HCT116 (cell line): ENCODE data around the gene CLTRN. TPM values are rescaled to one million over a fixed set of nuclear protein-coding genes. Genes with fewer than 3 reads are reported as not detected.

Experiments used
- ATAC-seq: fragments of 200-7000 bp; cut with Tn5 transposase; 2 replicates; pipeline ENCODE4 v1.9.1; 2020; ENCODE audit warnings: mild to moderate bottlenecking, moderate library complexity
- BruUV-seq: library from RNA; stranded (reverse); fragments of 400-500 nt; replicated peaks from 2 replicates; lab custom pipeline; 2021; lab: Mats Ljungman, UMichigan
- CTCF ChIA-PET: fragments of 300-600 bp; sonication (Branson Sonifier 250); formaldehyde crosslinking; loops from one replicate; lab custom pipeline; 2021; ENCODE audit warnings: antibody characterized with exemption; lab: Charles Lee
- POLR2A ChIA-PET: fragments of 300-600, 350-600 bp; sonication (Branson Sonifier 250); formaldehyde crosslinking; loops from one replicate; lab custom pipeline; 2021; ENCODE audit warnings: antibody characterized with exemption; lab: Charles Lee
- RAD21 ChIA-PET, 2 experiments: fragments of 300-600 bp; sonication (Branson Sonifier 250); formaldehyde crosslinking; loops; one replicate each; lab custom pipeline; 2023; ENCODE audit warnings: low total read pairs in 2 of 2; ENCODE audit not compliant: uncharacterized antibody in 2 of 2, unreplicated experiment in 2 of 2, low non-redundant PET in 1 of 2; lab: Charles Lee
- DNase-seq: peaks from one replicate; pipeline ENCODE4 v3.0.0-alpha.2; 2010; ENCODE audit warnings: low read depth, low spot score
- H2AFZ ChIP-seq: fragments of 200-600 bp; shearing (Covaris generic), sonication (generic); 2 replicates; pipeline ENCODE4 v1.6.1; 2017; ENCODE audit warnings: low read depth, mixed run types, mixed read lengths, antibody characterized with exemption, low read length; ENCODE audit not compliant: poor library complexity, severe bottlenecking
- H3K27ac ChIP-seq: 2 replicates; pipeline ENCODE4 v1.5.1; 2012; ENCODE audit warnings: low read depth, low read length
- H3K27me3 ChIP-seq: fragments of 200-600 bp; sonication (generic); 2 replicates; pipeline ENCODE4 v1.6.1; 2016; ENCODE audit warnings: mixed run types, low read length, mixed read lengths; ENCODE audit not compliant: insufficient read depth
- H3K36me3 ChIP-seq, 2 experiments: fragments of 200-500 bp in 1 of 2; fragments of 200-600 bp in 1 of 2; sonication (Bioruptor generic) in 1 of 2; sonication (generic) in 1 of 2; 2 replicates each; pipeline versions ENCODE4 v1.5.1 to v1.6.1; 2014 to 2016; ENCODE audit warnings: low read length in 2 of 2, inconsistent platforms in 1 of 2, mixed read lengths in 1 of 2, mixed run types in 1 of 2; ENCODE audit not compliant: insufficient read depth in 2 of 2, control insufficient read depth in 1 of 2
- H3K4me1 ChIP-seq, 2 experiments: fragments of 200-600 bp in 1 of 2; sonication (generic) in 1 of 2; 2 replicates each; pipeline versions ENCODE4 v1.5.1 to v1.6.1; 2012 to 2017; ENCODE audit warnings: low read length in 2 of 2, inconsistent platforms in 1 of 2, mild to moderate bottlenecking in 1 of 2, mixed read lengths in 1 of 2, mixed run types in 1 of 2, moderate library complexity in 1 of 2; ENCODE audit not compliant: insufficient read depth in 2 of 2, control insufficient read depth in 1 of 2
- H3K4me2 ChIP-seq: fragments of 200-600 bp; sonication (generic); 2 replicates; pipeline ENCODE4 v1.6.1; 2017; ENCODE audit warnings: mixed run types, low read length, mixed read lengths
- H3K4me3 ChIP-seq, 2 experiments: fragments of 200-600 bp in 1 of 2; sonication (generic) in 1 of 2; replicated peaks in 1 of 2; 2 replicates each; pipeline ENCODE4 v1.5.1; 2011 to 2016; ENCODE audit warnings: low read length in 2 of 2, control low read depth in 1 of 2, low read depth in 1 of 2, mild to moderate bottlenecking in 1 of 2, mixed read lengths in 1 of 2, mixed run types in 1 of 2
- H3K79me2 ChIP-seq: fragments of 200-600 bp; sonication (generic); 2 replicates; pipeline ENCODE4 v1.6.1; 2017; ENCODE audit warnings: mild to moderate bottlenecking, mixed run types, low read length, moderate library complexity, mixed read lengths; ENCODE audit not compliant: insufficient read depth
- H3K9ac ChIP-seq: fragments of 200-600 bp; sonication (generic); 2 replicates; pipeline ENCODE4 v1.6.1; 2016; ENCODE audit warnings: low read length, mixed read lengths
- H3K9me2 ChIP-seq: fragments of 200-600 bp; sonication (generic), shearing (Covaris generic); 2 replicates; pipeline ENCODE4 v1.6.1; 2017; ENCODE audit warnings: mixed run types, mild to moderate bottlenecking, moderate library complexity; ENCODE audit not compliant: insufficient read depth
- H3K9me3 ChIP-seq, 2 experiments: fragments of 200-500 bp in 1 of 2; fragments of 200-600 bp in 1 of 2; sonication (Bioruptor generic) in 1 of 2; sonication (generic) in 1 of 2; 2 replicates each; pipeline ENCODE4 v1.6.1; 2014 to 2017; ENCODE audit warnings: low read length in 2 of 2, mixed read lengths in 2 of 2, inconsistent platforms in 1 of 2, low read depth in 1 of 2, mild to moderate bottlenecking in 1 of 2, mixed run types in 1 of 2, moderate library complexity in 1 of 2; ENCODE audit not compliant: control insufficient read depth in 1 of 2, insufficient read depth in 1 of 2
- H4K20me1 ChIP-seq: fragments of 200-600 bp; sonication (generic), shearing (Covaris generic); 2 replicates; pipeline ENCODE4 v1.6.1; 2017; ENCODE audit warnings: mixed run types, mild to moderate bottlenecking, moderate library complexity; ENCODE audit not compliant: insufficient read depth
- CBX3 ChIP-seq: IDR thresholded peaks from 2 replicates; pipeline ENCODE4 v1.6.1; 2012; ENCODE audit warnings: low read depth
- EGR1 ChIP-seq: IDR thresholded peaks from 2 replicates; pipeline ENCODE4 v1.6.1; 2012; ENCODE audit warnings: low read depth
- ELF1 ChIP-seq: IDR thresholded peaks from 2 replicates; pipeline ENCODE4 v1.6.1; 2012; ENCODE audit warnings: low read depth, borderline replicate concordance
- EZH2 ChIP-seq: fragments of 200-600 bp; sonication (generic); IDR thresholded peaks from 2 replicates; pipeline ENCODE4 v1.6.1; 2017; ENCODE audit warnings: antibody characterized with exemption, mixed run types
- FOSL1 ChIP-seq: IDR thresholded peaks from 2 replicates; pipeline ENCODE4 v1.6.1; 2012; ENCODE audit warnings: low read depth
- POLR2A ChIP-seq: IDR thresholded peaks from 2 replicates; pipeline ENCODE4 v1.7.0; 2011; ENCODE audit warnings: borderline replicate concordance; ENCODE audit not compliant: insufficient read depth, insufficient read length; ENCODE audit errors: extremely low read depth
- POLR2AphosphoS5 ChIP-seq: IDR thresholded peaks from 2 replicates; pipeline ENCODE4 v1.6.1; 2011; ENCODE audit warnings: mild to moderate bottlenecking, low read depth, low read length, moderate library complexity
- SP1 ChIP-seq: IDR thresholded peaks from 2 replicates; pipeline ENCODE4 v1.6.1; 2012; ENCODE audit warnings: low read depth
- SRF ChIP-seq: IDR thresholded peaks from 2 replicates; pipeline ENCODE4 v1.6.1; 2012; ENCODE audit warnings: low read depth
- TCF7L2 ChIP-seq: IDR thresholded peaks from 2 replicates; pipeline ENCODE4 v1.7.0; 2011; ENCODE audit warnings: borderline replicate concordance, inconsistent platforms; ENCODE audit not compliant: insufficient read depth, insufficient read length; ENCODE audit errors: extremely low read depth
- YY1 ChIP-seq: IDR thresholded peaks from 2 replicates; pipeline ENCODE4 v1.6.1; 2011; ENCODE audit warnings: low read length, low read depth, moderate library complexity, mild to moderate bottlenecking; ENCODE audit not compliant: insufficient replicate concordance; ENCODE audit errors: extremely low read depth
- ZFX ChIP-seq: fragments of 450-650 bp; IDR thresholded peaks from 2 replicates; pipeline ENCODE4 v1.6.1; 2017
- ZNF274 ChIP-seq: fragments of 200-500 bp; sonication (Bioruptor generic); IDR thresholded peaks from 2 replicates; pipeline ENCODE4 v1.6.1; 2014; ENCODE audit warnings: mild to moderate bottlenecking, low read depth, low read length, inconsistent platforms
- intact Hi-C: fragments of 100-400 bp; cut with micrococcal nuclease; formaldehyde crosslinking; loops from 2 replicates; pipeline ENCODE4 v1.10.0; 2022
- total RNA-seq: library from RNA; stranded (reverse); gene quantifications from one replicate; pipeline ENCODE4 v1.2.1, GENCODE V29; 2021; ENCODE audit not compliant: unreplicated experiment
- TF ChIP-seq, protein P1 (sequence below), 3 experiments: fragments of 200-600 bp in 1 of 3; sonication (generic) in 1 of 3; IDR thresholded peaks in 2 of 3; conservative IDR thresholded peaks in 1 of 3; 2 replicates each; pipeline ENCODE4 v1.5.1; 2012 to 2017; ENCODE audit warnings: low read depth in 2 of 3, low read length in 2 of 3, antibody characterized with exemption in 1 of 3, borderline replicate concordance in 1 of 3, control low read depth in 1 of 3, mild to moderate bottlenecking in 1 of 3, mixed read lengths in 1 of 3, mixed run types in 1 of 3, moderate library complexity in 1 of 3; ENCODE audit not compliant: insufficient read depth in 1 of 3
- TF ChIP-seq, protein P2 (sequence below): IDR thresholded peaks from 2 replicates; pipeline ENCODE4 v1.6.1; 2012

Gene CLTRN
- total RNA-seq, 1 experiment from 2014 or later = 0.25 TPM

DNA sequence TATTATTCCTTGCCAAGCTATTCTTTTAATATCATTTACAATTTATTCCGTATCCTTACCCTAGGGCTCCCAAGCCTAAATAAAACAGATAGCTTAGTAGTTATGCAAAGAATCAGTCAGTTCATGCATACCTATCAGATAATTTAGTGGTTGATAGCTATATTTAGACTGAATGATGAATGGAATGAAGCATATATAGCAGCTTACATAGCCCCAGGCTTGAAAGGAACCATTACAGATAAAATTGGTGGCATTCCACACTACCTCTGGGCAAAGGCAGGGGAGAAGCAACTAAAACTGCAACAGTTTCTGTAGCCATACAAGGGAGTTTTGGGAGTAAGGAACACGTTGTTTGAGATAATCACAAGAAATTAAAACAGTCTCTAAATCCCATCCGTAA lies 66.6 kb downstream of the CLTRN start:
- H3K4me2 ChIP-seq = no peak overlapping the region
- ChIA-PET RAD21 (no interaction called here), CTCF (no interaction called here), POLR2A (no interaction called here)
- no peaks in the 10 kb centered on the region for H3K9me3 ChIP-seq
- ATAC-seq (no peak), DNase-seq (no peak)
- H3K4me3 ChIP-seq = no peak overlapping the region
- H3K27me3 ChIP-seq = no peaks in the 10 kb centered on the region
- no peaks in the 10 kb centered on the region for H3K79me2 ChIP-seq
- H3K27ac ChIP-seq = no peak overlapping the region
- H2AFZ ChIP-seq = no peak overlapping the region
- intact Hi-C loops = no loop called here
- H3K4me1 ChIP-seq = peaks cover 0 to 12% of the 10 kb centered on the region in 2 experiments; a peak in 2 of 4 replicates
- BruUV-seq = no TSS peak
- TF ChIP-seq SP1 (no peak), TCF7L2 (no peak), ZNF274 (no peak), ELF1 (no peak), YY1 (no peak), EZH2 (no peak), EGR1 (no peak), SRF (no peak), ZFX (no peak), FOSL1 (no peak), POLR2A (no peak), POLR2AphosphoS5 (no peak), CBX3 (no peak)
- TF ChIP-seq, protein P1, sequence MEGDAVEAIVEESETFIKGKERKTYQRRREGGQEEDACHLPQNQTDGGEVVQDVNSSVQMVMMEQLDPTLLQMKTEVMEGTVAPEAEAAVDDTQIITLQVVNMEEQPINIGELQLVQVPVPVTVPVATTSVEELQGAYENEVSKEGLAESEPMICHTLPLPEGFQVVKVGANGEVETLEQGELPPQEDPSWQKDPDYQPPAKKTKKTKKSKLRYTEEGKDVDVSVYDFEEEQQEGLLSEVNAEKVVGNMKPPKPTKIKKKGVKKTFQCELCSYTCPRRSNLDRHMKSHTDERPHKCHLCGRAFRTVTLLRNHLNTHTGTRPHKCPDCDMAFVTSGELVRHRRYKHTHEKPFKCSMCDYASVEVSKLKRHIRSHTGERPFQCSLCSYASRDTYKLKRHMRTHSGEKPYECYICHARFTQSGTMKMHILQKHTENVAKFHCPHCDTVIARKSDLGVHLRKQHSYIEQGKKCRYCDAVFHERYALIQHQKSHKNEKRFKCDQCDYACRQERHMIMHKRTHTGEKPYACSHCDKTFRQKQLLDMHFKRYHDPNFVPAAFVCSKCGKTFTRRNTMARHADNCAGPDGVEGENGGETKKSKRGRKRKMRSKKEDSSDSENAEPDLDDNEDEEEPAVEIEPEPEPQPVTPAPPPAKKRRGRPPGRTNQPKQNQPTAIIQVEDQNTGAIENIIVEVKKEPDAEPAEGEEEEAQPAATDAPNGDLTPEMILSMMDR (IDR thresholded peaks at IDR 0.05 in 2 of 3, conservative IDR thresholded peaks at IDR 0.05 in 1 of 3; ENCODE audit: borderline replicate concordance in 1 of 3, insufficient read depth in 1 of 3, low read depth in 2 of 3, low read length in 2 of 3) = no peak
- TF ChIP-seq, protein P2, sequence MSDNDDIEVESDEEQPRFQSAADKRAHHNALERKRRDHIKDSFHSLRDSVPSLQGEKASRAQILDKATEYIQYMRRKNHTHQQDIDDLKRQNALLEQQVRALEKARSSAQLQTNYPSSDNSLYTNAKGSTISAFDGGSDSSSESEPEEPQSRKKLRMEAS = no peak
- H3K36me3 ChIP-seq = no peaks in the 10 kb centered on the region
- no peaks in the 10 kb centered on the region for H4K20me1 ChIP-seq
- no peaks in the 10 kb centered on the region for H3K9me2 ChIP-seq
- H3K9ac ChIP-seq = no peak overlapping the region
